Endodermal cell (in vitro differentiated cells): ENCODE results near the gene CHCT1. TPM values are rescaled to one million over a fixed set of nuclear protein-coding genes. Genes with fewer than 3 reads are reported as not detected.

ENCODE experiments used
- DNase-seq: peaks from one replicate; pipeline ENCODE4 v3.0.0-alpha.2; 2017
- H3K27ac ChIP-seq: 2 replicates; pipeline ENCODE4 v1.5.1; 2013; ENCODE audit warnings: mild to moderate bottlenecking, low read depth, low read length, moderate library complexity
- H3K27me3 ChIP-seq: 2 replicates; pipeline ENCODE4 v1.6.1; 2013; ENCODE audit warnings: mild to moderate bottlenecking, low read length, moderate library complexity; ENCODE audit not compliant: insufficient read depth, control insufficient read depth, poor library complexity, severe bottlenecking
- H3K36me3 ChIP-seq: 2 replicates; pipeline ENCODE4 v1.7.0; 2013; ENCODE audit warnings: mild to moderate bottlenecking, low read length, moderate library complexity; ENCODE audit not compliant: control insufficient read depth, insufficient read depth
- H3K4me1 ChIP-seq: one replicate; pipeline ENCODE4 v1.7.0; 2013; ENCODE audit warnings: low read length; ENCODE audit not compliant: control insufficient read depth, insufficient read depth
- H3K4me3 ChIP-seq: 2 replicates; pipeline ENCODE4 v1.5.1; 2013; ENCODE audit warnings: mild to moderate bottlenecking, low read length, moderate library complexity
- H3K9ac ChIP-seq: 2 replicates; pipeline ENCODE4 v1.6.1; 2013; ENCODE audit warnings: mild to moderate bottlenecking, low read length, moderate library complexity; ENCODE audit not compliant: poor library complexity, severe bottlenecking; ENCODE audit errors: extremely low read depth
- H3K9me3 ChIP-seq: 2 replicates; pipeline ENCODE4 v1.6.1; 2013; ENCODE audit warnings: mild to moderate bottlenecking, low read length, moderate library complexity; ENCODE audit not compliant: control insufficient read depth
- H3K27ac Mint-ChIP-seq: 2 replicates; pipeline ENCODE4 v1.8.0; 2020; ENCODE audit warnings: mixed read lengths
- H3K27me3 Mint-ChIP-seq: 2 replicates; pipeline ENCODE4 v1.8.0; 2021; ENCODE audit warnings: mild to moderate bottlenecking, mixed read lengths; ENCODE audit not compliant: insufficient read depth
- H3K36me3 Mint-ChIP-seq: 2 replicates; pipeline ENCODE4 v1.8.0; 2020; ENCODE audit warnings: low read depth, mixed read lengths
- H3K4me1 Mint-ChIP-seq: 2 replicates; pipeline ENCODE4 v1.8.0; 2020; ENCODE audit warnings: mixed read lengths
- H3K4me3 Mint-ChIP-seq: 2 replicates; pipeline ENCODE4 v1.8.0; 2020; ENCODE audit warnings: mild to moderate bottlenecking, moderate library complexity, mixed read lengths
- H3K9me3 Mint-ChIP-seq: 2 replicates; pipeline ENCODE4 v1.8.0; 2020; ENCODE audit warnings: mild to moderate bottlenecking, mixed read lengths
- WGBS, 2 experiments: methylation state at CpG; one replicate each; pipeline versions ENCODE4 v1.1.5 to v1.1.7; 2013; ENCODE audit warnings: missing lambda C conversion rate in 2 of 2, mixed read lengths in 1 of 2; ENCODE audit not compliant: insufficient coverage in 1 of 2, insufficient read length in 1 of 2; 5-methylcytosine and 5-hydroxymethylcytosine counted together
- total RNA-seq, 2 donors: library from RNA; stranded (reverse); fragmentation: NEBNext Ultra II Directional in 1 of 2; extraction: Animal tissue kit (Norgen Biotek cat#: 25700) in 1 of 2; gene quantifications; 2 replicates in 1 of 2; 3 replicates in 1 of 2; pipeline ENCODE4 v1.2.1, GENCODE V29; 2021
- TF ChIP-seq, protein P1 (sequence below): fragments of 200-600 bp; sonication (generic); conservative IDR thresholded peaks from 2 replicates; pipeline ENCODE4 v1.5.0; 2021; ENCODE audit warnings: antibody characterized with exemption, mild to moderate bottlenecking

CHCT1 gene
- total RNA-seq, 2 donors from 2014 or later, result not detected

DNA sequence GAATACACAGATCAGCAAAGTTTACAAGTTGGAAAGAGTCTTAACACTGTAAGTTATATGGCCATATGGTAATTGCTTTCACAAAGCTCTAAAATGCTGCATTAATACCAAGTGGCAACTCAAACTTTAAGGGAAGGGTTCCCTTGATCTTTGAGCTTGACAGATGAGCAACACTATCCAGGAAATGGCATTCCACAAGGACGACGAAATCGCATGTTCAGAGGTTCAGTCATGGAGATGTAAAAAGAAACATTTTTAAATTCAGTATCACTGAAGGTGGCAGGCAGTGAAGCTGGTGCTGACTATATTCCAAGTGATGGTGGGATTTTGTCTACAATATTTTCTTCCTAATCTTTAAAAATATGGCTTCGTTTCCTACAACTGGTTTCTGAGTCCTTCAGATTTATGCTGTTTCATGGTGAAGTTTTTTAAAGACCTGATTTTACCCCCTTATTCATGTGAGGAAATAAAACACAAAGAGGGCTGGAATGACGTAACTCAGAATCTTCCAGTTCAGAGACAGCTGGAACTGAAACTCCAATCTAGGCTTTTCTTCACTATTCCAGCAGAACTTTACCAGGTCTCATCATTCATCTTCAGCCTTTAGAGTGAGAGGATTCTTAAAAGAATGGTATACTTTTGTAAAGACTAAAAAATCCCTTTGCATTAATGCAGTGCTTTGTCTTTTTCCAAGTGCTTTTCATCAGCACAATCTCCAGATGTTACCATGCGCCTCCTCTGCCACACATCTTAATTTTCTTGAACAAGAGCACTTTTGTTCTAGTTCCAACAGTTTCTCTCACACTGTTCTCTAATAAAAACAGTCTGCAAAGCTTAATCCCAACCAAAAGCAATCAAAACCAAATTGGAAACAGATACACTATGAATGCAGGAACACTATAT, 20.2 kb downstream of the CHCT1 start:
- H3K36me3 Mint-ChIP-seq, result peaks cover 8% of the 10 kb centered on the region
- Histone ChIP-seq H3K27ac (peak overlapping the region; percentile 72), H3K36me3 (peaks cover 17% of the 10 kb centered on the region), H3K4me3 (no peak overlapping the region), H3K27me3 (no peaks in the 10 kb centered on the region), H3K9me3 (no peaks in the 10 kb centered on the region), H3K9ac (no peak overlapping the region), H3K4me1 (no peaks in the 10 kb centered on the region)
- H3K4me3 Mint-ChIP-seq, result no peak overlapping the region
- H3K27me3 Mint-ChIP-seq, result no peaks in the 10 kb centered on the region
- H3K9me3 Mint-ChIP-seq, result peaks cover 5% of the 10 kb centered on the region
- TF ChIP-seq, protein P1, sequence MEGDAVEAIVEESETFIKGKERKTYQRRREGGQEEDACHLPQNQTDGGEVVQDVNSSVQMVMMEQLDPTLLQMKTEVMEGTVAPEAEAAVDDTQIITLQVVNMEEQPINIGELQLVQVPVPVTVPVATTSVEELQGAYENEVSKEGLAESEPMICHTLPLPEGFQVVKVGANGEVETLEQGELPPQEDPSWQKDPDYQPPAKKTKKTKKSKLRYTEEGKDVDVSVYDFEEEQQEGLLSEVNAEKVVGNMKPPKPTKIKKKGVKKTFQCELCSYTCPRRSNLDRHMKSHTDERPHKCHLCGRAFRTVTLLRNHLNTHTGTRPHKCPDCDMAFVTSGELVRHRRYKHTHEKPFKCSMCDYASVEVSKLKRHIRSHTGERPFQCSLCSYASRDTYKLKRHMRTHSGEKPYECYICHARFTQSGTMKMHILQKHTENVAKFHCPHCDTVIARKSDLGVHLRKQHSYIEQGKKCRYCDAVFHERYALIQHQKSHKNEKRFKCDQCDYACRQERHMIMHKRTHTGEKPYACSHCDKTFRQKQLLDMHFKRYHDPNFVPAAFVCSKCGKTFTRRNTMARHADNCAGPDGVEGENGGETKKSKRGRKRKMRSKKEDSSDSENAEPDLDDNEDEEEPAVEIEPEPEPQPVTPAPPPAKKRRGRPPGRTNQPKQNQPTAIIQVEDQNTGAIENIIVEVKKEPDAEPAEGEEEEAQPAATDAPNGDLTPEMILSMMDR, result no peak
- no peaks in the 10 kb centered on the region for H3K4me1 Mint-ChIP-seq
- no peak for DNase-seq
- WGBS, 2 experiments, result 92 to 100% methylated on average over 2 to 6 of the region's 6 CpGs
- no peak overlapping the region for H3K27ac Mint-ChIP-seq

DNA sequence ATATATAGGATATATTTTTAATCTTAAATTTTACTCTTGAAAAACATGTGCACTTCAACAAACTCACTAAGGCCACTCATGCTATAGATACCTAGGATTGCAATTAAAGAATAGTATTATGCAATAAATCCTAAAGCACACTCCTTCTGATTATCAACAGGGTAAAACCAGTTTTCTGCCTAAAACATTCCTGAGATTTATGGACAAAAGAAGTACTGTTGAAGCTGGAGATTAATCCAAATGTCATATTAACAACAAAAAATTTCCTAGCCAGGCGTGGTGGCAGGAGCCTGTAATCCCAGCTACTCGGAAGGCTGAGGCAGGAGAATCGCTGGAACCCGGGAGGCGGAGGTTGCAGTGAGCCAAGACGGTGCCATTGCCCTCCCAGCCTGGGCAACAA, 21.4 kb downstream of the CHCT1 start:
- 98 to 99% methylated on average over 6 of the region's 6 CpGs for WGBS, 2 experiments
- H3K27ac ChIP-seq, result no peak overlapping the region
- Mint-ChIP-seq H3K4me3 (no peak overlapping the region), H3K27ac (no peak overlapping the region), H3K9me3 (peaks cover 5% of the 10 kb centered on the region), H3K36me3 (peaks cover 19% of the 10 kb centered on the region), H3K4me1 (no peaks in the 10 kb centered on the region), H3K27me3 (no peaks in the 10 kb centered on the region)
- TF ChIP-seq, protein P1, result no peak
- no peak overlapping the region for H3K9ac ChIP-seq
- H3K4me3 ChIP-seq, result no peak overlapping the region
- peaks cover 29% of the 10 kb centered on the region for H3K36me3 ChIP-seq
- no peaks in the 10 kb centered on the region for H3K4me1 ChIP-seq
- no peak for DNase-seq
- H3K9me3 ChIP-seq, result no peaks in the 10 kb centered on the region
- H3K27me3 ChIP-seq, result no peaks in the 10 kb centered on the region

DNA sequence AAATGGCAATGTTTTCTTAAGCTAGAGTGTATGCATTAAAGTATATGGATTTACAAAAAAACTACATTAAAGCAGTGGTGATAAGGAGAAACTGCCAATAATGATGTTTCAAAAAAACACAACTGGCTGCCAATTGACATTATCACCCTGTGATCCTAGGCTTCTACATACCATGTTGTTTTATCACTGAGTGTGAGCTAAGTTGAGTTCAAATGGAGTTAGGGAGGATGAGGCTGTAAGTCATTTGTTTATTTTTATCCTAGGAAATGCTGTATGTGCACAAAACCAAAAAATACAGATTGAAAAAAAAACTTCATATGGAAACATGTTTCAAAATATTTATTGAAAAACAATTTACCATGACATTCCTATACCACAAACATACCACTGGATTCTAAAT, 22.9 kb downstream of the CHCT1 start:
- Mint-ChIP-seq H3K36me3 (peaks cover 23% of the 10 kb centered on the region), H3K4me3 (no peak overlapping the region), H3K27me3 (no peaks in the 10 kb centered on the region), H3K4me1 (no peaks in the 10 kb centered on the region), H3K27ac (no peak overlapping the region), H3K9me3 (peaks cover 5% of the 10 kb centered on the region)
- no peak for DNase-seq
- H3K4me3 ChIP-seq, result no peak overlapping the region
- H3K27me3 ChIP-seq, result no peaks in the 10 kb centered on the region
- no peak overlapping the region for H3K9ac ChIP-seq
- H3K27ac ChIP-seq, result no peak overlapping the region
- TF ChIP-seq, protein P1, result no peak
- no peaks in the 10 kb centered on the region for H3K4me1 ChIP-seq
- peaks cover 36% of the 10 kb centered on the region for H3K36me3 ChIP-seq
- no peaks in the 10 kb centered on the region for H3K9me3 ChIP-seq
